Thyroid gland (tissue), 4 donors: ENCODE results near the gene ANO1.

Experiments
- CTCF ChIP-seq, 6 experiments: fragments of 200-600 bp in 3 of 6; fragments of 450-650 bp in 3 of 6; sonication (generic) in 3 of 6; IDR thresholded peaks; one replicate each; pipeline ENCODE4 v1.5.1; 2016 to 2019; ENCODE audit warnings: antibody characterized with exemption in 6 of 6, mild to moderate bottlenecking in 2 of 6, inconsistent platforms in 1 of 6, moderate library complexity in 1 of 6
- POLR2A ChIP-seq, 2 donors: fragments of 450-650 bp; IDR thresholded peaks; one replicate each; pipeline ENCODE4 v1.6.1; 2017; ENCODE audit warnings: antibody characterized with exemption in 2 of 2, mild to moderate bottlenecking in 2 of 2, moderate library complexity in 1 of 2

GRCh38 chr11:70066628-70067027 is 11.5 kb upstream of the ANO1 start:
- TF ChIP-seq CTCF (IDR thresholded peaks at IDR 0.05) = no peak
- TF ChIP-seq POLR2A (IDR thresholded peaks at IDR 0.05) = no peak
